Tibial nerve (tissue), 4 donors: ENCODE results near the gene DRICH1. TPM values are rescaled to one million over a fixed set of nuclear protein-coding genes. Genes with fewer than 3 reads are reported as not detected.
"Not testable (repeated sequence)": the region's sequence is repeated elsewhere in the genome, so short reads cannot be mapped to it uniquely, and the experiment has no call there.

Experiments
- DNase-seq, 2 donors: peaks; one replicate each; pipeline ENCODE4 v3.0.0-alpha.2; 2019; ENCODE audit warnings: low spot score in 2 of 2
- H3K27ac ChIP-seq, 4 donors: fragments of 200-600 bp; sonication (generic) in 3 of 4; one replicate each; pipeline ENCODE4 v1.5.1; 2017 to 2019; ENCODE audit warnings: mild to moderate bottlenecking in 1 of 4
- H3K27me3 ChIP-seq, 2 donors: fragments of 200-600 bp; sonication (generic) in 1 of 2; one replicate each; pipeline versions ENCODE4 v1.5.1 to v1.6.0; 2017 to 2019
- H3K36me3 ChIP-seq, 3 donors: fragments of 200-600 bp; sonication (generic); one replicate each; pipeline ENCODE4 v1.5.1; 2018 to 2019
- H3K4me1 ChIP-seq, 4 donors: fragments of 200-600 bp; sonication (generic) in 3 of 4; one replicate each; pipeline ENCODE4 v1.5.1; 2017 to 2019
- H3K4me3 ChIP-seq, 4 donors: fragments of 200-600 bp; sonication (generic) in 3 of 4; one replicate each; pipeline ENCODE4 v1.5.1; 2017 to 2019; ENCODE audit warnings: mild to moderate bottlenecking in 1 of 4, moderate library complexity in 1 of 4
- H3K9me3 ChIP-seq, 4 donors: fragments of 200-600 bp; sonication (generic) in 3 of 4; one replicate each; pipeline ENCODE4 v1.5.1; 2017 to 2019
- CTCF ChIP-seq, 5 experiments: fragments of 200-600 bp in 3 of 5; fragments of 450-650 bp in 2 of 5; sonication (generic) in 3 of 5; IDR thresholded peaks; one replicate each; pipeline ENCODE4 v1.5.1; 2016 to 2019; ENCODE audit warnings: antibody characterized with exemption in 5 of 5, mild to moderate bottlenecking in 3 of 5, moderate library complexity in 2 of 5
- EP300 ChIP-seq, 2 donors: sonication (generic); formaldehyde crosslinking; IDR thresholded peaks; one replicate each; pipeline ENCODE4 v1.6.1; 2017; ENCODE audit warnings: antibody characterized with exemption in 2 of 2, mild to moderate bottlenecking in 1 of 2
- POLR2A ChIP-seq, 2 donors: fragments of 450-650 bp; IDR thresholded peaks; one replicate each; pipeline ENCODE4 v1.6.1; 2017; ENCODE audit warnings: antibody characterized with exemption in 2 of 2, mild to moderate bottlenecking in 2 of 2, moderate library complexity in 2 of 2
- WGBS, 2 donors: methylation state at CpG; one replicate each; pipeline ENCODE4 v1.1.5; 2018; 5-methylcytosine and 5-hydroxymethylcytosine counted together
- total RNA-seq, 4 donors: library from RNA; depleted of rRNA; stranded (reverse); fragments of >200 nt; gene quantifications; one replicate each; pipeline ENCODE4 v1.1.0, GENCODE V29; 2016

The DRICH1 gene
- total RNA-seq, 4 donors from 2014 or later, result 1.7 TPM; not detected in 3

DNA sequence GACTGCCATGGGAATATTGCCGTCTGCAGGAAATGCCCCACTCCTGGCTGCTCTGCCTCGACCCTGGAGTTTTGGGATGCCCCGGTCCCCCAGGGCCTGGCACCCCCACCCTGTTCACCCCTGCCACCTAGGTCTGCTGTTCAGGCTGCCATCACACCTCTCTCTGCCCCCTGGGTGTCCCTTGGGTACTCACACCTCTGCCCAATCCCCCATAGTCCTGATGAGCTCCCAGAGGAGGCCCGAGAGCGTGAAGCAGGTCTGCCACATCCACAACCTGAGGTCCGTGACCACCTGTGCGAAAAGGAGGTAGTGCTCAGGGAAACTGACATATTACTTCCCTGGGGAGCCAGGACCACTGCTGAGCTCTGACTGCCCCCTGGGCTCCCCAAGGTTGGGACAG is 20.2 kb upstream of the DRICH1 start:
- no peaks in the 10 kb centered on the region for H3K27me3 ChIP-seq
- 91 to 93% methylated on average over 7 of the region's 7 CpGs for WGBS, 2 donors
- TF ChIP-seq EP300 (IDR thresholded peaks at IDR 0.05) (no peak), CTCF (IDR thresholded peaks at IDR 0.05) (no peak), POLR2A (IDR thresholded peaks at IDR 0.05) (no peak)
- H3K36me3 ChIP-seq, result peaks cover 0 to 64% (median 0%) of the 10 kb centered on the region in 3 donors
- no peaks in the 10 kb centered on the region for H3K4me1 ChIP-seq
- no peak for DNase-seq
- H3K4me3 ChIP-seq, result no peak overlapping the region
- no peaks in the 10 kb centered on the region for H3K9me3 ChIP-seq
- no peak overlapping the region for H3K27ac ChIP-seq

DNA sequence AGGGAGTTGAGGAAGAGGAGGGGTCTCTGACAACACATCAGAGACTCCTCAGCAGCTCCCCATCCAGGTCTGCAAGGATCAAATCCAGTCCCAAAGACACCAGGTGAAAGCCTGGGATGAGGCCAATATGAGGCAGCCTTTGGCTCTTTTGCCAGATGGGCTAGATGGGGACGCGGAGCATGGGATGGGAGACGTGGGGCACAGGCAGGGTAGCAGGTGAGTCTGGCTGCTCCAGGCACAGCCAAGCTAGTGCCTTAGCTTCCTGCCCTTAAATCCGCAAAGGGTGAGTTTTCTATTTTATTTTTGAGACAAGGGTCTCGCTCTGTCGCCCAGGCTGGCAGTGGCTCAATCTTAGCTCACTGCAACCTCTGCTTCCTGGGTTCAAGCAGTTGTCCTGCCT is 19.6 kb upstream of the DRICH1 start:
- 92 to 96% methylated on average over 6 of the region's 6 CpGs for WGBS, 2 donors
- peaks cover 0 to 58% (median 0%) of the 10 kb centered on the region in 3 donors for H3K36me3 ChIP-seq
- no peaks in the 10 kb centered on the region for H3K27me3 ChIP-seq
- no peak overlapping the region for H3K27ac ChIP-seq
- no peaks in the 10 kb centered on the region for H3K9me3 ChIP-seq
- H3K4me1 ChIP-seq, result no peaks in the 10 kb centered on the region
- no peak for TF ChIP-seq CTCF (IDR thresholded peaks at IDR 0.05)
- no peak for TF ChIP-seq POLR2A (IDR thresholded peaks at IDR 0.05)
- H3K4me3 ChIP-seq, result no peak overlapping the region
- no peak for DNase-seq

- H3K9me3 ChIP-seq, result no peaks in the 10 kb centered on the region
- H3K4me3 ChIP-seq, result no peak overlapping the region
- TF ChIP-seq CTCF (IDR thresholded peaks at IDR 0.05) (no peak), POLR2A (IDR thresholded peaks at IDR 0.05) (no peak), EP300 (IDR thresholded peaks at IDR 0.05) (no peak)
- H3K27me3 ChIP-seq, result no peaks in the 10 kb centered on the region
- no peak for DNase-seq
- H3K27ac ChIP-seq, result no peak overlapping the region
- WGBS, 2 donors, result 85 to 93% methylated on average over 17 to 18 of the region's 18 CpGs
- peaks cover 0 to 36% (median 0%) of the 10 kb centered on the region in 3 donors for H3K36me3 ChIP-seq
- no peaks in the 10 kb centered on the region for H3K4me1 ChIP-seq
These were observed 17.0 kb upstream of the DRICH1 start for GRCh38 chr22:23649071-23649501.

DNA sequence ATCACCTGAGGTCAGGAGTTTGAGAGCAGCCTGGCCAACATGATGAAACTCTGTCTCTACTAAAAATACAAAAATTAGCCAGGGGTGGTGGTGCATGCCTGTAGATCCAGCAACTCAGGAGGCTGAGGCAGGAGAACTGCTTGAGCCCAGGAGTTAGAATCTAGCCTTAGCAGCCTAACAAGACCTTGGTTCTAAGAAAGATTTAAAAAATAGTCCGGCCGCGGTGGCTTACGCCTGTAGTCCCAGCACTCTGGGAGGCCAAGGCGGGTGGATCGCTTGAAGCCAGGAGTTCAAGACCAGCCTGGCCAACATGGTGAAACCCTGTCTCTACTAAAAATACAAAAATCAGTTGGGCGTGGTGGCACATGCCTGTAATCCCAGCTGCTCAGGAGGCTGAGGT is 14.4 kb upstream of the DRICH1 start:
- not testable (repeated sequence) for H3K27ac ChIP-seq, DNase-seq, H3K4me1 ChIP-seq, H3K9me3 ChIP-seq, H3K4me3 ChIP-seq, H3K27me3 ChIP-seq
- peaks cover 0 to 13% (median 0%) of the 10 kb centered on the region in 3 donors for H3K36me3 ChIP-seq
- 96 to 97% methylated on average over 7 of the region's 7 CpGs for WGBS, 2 donors

DNA sequence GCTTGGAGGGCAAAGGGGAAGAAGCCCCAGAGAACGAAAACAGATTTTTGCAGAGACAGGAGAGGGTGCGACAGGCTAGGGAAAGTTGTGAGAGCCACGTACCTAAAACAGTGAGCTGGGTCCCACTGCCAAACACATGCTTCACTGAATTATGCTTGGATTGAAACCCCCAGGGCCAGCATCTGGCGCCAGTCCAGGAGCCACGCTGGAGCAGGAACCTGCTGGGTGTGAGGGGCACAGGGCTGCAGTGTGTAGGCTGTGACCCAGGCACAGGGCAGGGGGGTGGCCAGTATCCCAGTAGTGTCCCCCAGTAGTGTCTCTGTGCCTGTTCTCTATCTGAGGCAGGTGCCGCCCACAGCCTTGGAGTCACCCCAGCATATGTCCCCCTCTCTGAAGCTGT is 8.1 kb upstream of the DRICH1 start:
- 51 to 57% methylated on average over 5 of the region's 6 CpGs for WGBS, 2 donors
- not testable (repeated sequence) for DNase-seq

GRCh38 chr22:23639661-23640060 is 7.5 kb upstream of the DRICH1 start:
- Histone ChIP-seq H3K27me3 (no peaks in the 10 kb centered on the region), H3K36me3 (peaks cover 0 to 34% (median 0%) of the 10 kb centered on the region in 3 donors), H3K4me3 (no peak overlapping the region), H3K9me3 (no peaks in the 10 kb centered on the region), H3K27ac (no peak overlapping the region), H3K4me1 (no peaks in the 10 kb centered on the region)
- WGBS, 2 donors, result 88 to 89% methylated on average over 7 of the region's 7 CpGs
- DNase-seq, result no peak
- no peak for TF ChIP-seq POLR2A (IDR thresholded peaks at IDR 0.05)
- TF ChIP-seq CTCF (IDR thresholded peaks at IDR 0.05), result no peak
- no peak for TF ChIP-seq EP300 (IDR thresholded peaks at IDR 0.05)

More for the DNA sequence above, 8.1 kb upstream of the DRICH1 start:
- not testable (repeated sequence) for H3K27me3 ChIP-seq, H3K9me3 ChIP-seq, H3K4me1 ChIP-seq, H3K4me3 ChIP-seq, H3K27ac ChIP-seq
- peaks cover 0 to 32% (median 0%) of the 10 kb centered on the region in 3 donors for H3K36me3 ChIP-seq
